ENCODE data around the gene QRFP.

Gene QRFP

GRCh38 chr9:130890870-130891687 lies 5.5 kb downstream of the QRFP start:
- DNase-seq (ENCODE audit: low spot score): no peak

- no peak for DNase-seq (ENCODE audit: low spot score)
These were observed 6.5 kb downstream of the QRFP start for GRCh38 chr9:130890124-130890523.

- no peak for DNase-seq (ENCODE audit: low spot score)
These were observed 8.3 kb downstream of the QRFP start for GRCh38 chr9:130888146-130888885.

- DNase-seq (ENCODE audit: low spot score): no peak
These were observed 9.0 kb downstream of the QRFP start for GRCh38 chr9:130887494-130888144.

GRCh38 chr9:130886981-130887380 lies 9.6 kb downstream of the QRFP start:
- no peak for DNase-seq (ENCODE audit: low spot score)

GRCh38 chr9:130885484-130886375 lies 10.9 kb downstream of the QRFP start:
- no peak for DNase-seq (ENCODE audit: low spot score)

- no peak for DNase-seq (ENCODE audit: low spot score)
These were observed 11.8 kb downstream of the QRFP start for GRCh38 chr9:130884542-130885483.

GRCh38 chr9:130884111-130884531 lies 12.5 kb downstream of the QRFP start:
- no peak for DNase-seq (ENCODE audit: low spot score)

GRCh38 chr9:130883479-130883878 lies 13.1 kb downstream of the QRFP start:
- DNase-seq (ENCODE audit: low spot score): no peak

GRCh38 chr9:130882696-130883225 lies 13.9 kb downstream of the QRFP start:
- no peak for DNase-seq (ENCODE audit: low spot score)

GRCh38 chr9:130881516-130881915 lies 15.1 kb downstream of the QRFP start:
- DNase-seq (ENCODE audit: low spot score): no peak

- no peak for DNase-seq (ENCODE audit: low spot score)
These were observed 15.9 kb downstream of the QRFP start for GRCh38 chr9:130880599-130881220.

GRCh38 chr9:130879863-130880411 lies 16.7 kb downstream of the QRFP start:
- no peak for DNase-seq (ENCODE audit: low spot score)

- DNase-seq (ENCODE audit: low spot score): no peak
These were observed 18.3 kb downstream of the QRFP start for GRCh38 chr9:130878295-130878694.

- DNase-seq (ENCODE audit: low spot score): no peak
These were observed 19.3 kb downstream of the QRFP start for GRCh38 chr9:130877300-130877699.

- DNase-seq (ENCODE audit: low spot score): no peak
These were observed 21.8 kb downstream of the QRFP start for GRCh38 chr9:130874783-130875182.

GRCh38 chr9:130873966-130874365 lies 22.6 kb downstream of the QRFP start:
- DNase-seq (ENCODE audit: low spot score): no peak

- DNase-seq (ENCODE audit: low spot score): no peak
These were observed 23.6 kb downstream of the QRFP start for GRCh38 chr9:130872912-130873503.

GRCh38 chr9:130872508-130872907 lies 24.1 kb downstream of the QRFP start:
- no peak for DNase-seq (ENCODE audit: low spot score)

All from hematopoietic multipotent progenitor cell treated with erythropoietin and hydrocortisone succinate and interleukin-3 and kit ligand, for 15 days (in vitro differentiated cells).